Activated naive CD4-positive, alpha-beta T cell treated with anti-CD3 and anti-CD28 coated beads for 36 hours (primary cell): Measurements from ENCODE around the gene PKMYT1. TPM values are rescaled to one million over a fixed set of nuclear protein-coding genes. Genes with fewer than 3 reads are reported as not detected.

Source experiments
- CTCF ChIA-PET: fragments of 350-600 bp; sonication (Branson Sonifier 250); formaldehyde crosslinking; loops from one replicate; lab custom pipeline; 2021; ENCODE audit warnings: antibody characterized with exemption; lab: Charles Lee
- DNase-seq: peaks from one replicate; pipeline ENCODE4 v3.0.0-alpha.2; 2020
- H3K27ac Mint-ChIP-seq: one replicate; pipeline ENCODE4 v1.8.0; 2021; ENCODE audit warnings: mild to moderate bottlenecking, mixed read lengths
- H3K27me3 Mint-ChIP-seq: one replicate; pipeline ENCODE4 v1.8.0; 2021; ENCODE audit warnings: low read depth, mixed read lengths
- H3K36me3 Mint-ChIP-seq: one replicate; pipeline ENCODE4 v1.8.0; 2021; ENCODE audit warnings: low read depth, mixed read lengths
- H3K4me1 Mint-ChIP-seq: one replicate; pipeline ENCODE4 v1.8.0; 2021; ENCODE audit warnings: low read depth, mixed read lengths
- H3K4me3 Mint-ChIP-seq: one replicate; pipeline ENCODE4 v1.8.0; 2021; ENCODE audit warnings: mild to moderate bottlenecking, moderate library complexity, mixed read lengths
- H3K9me3 Mint-ChIP-seq: one replicate; pipeline ENCODE4 v1.8.0; 2021; ENCODE audit warnings: mixed read lengths
- intact Hi-C: fragments of 100-400 bp; cut with micrococcal nuclease; formaldehyde crosslinking; loops from one replicate; pipeline ENCODE4 v1.15.1; 2023
- total RNA-seq, 2 experiments: library from RNA; stranded (reverse); gene quantifications; one replicate each; pipeline ENCODE4 v1.2.3, GENCODE V29; 2021

PKMYT1 gene
- total RNA-seq, 2 experiments from 2014 or later, result 128 to 136 TPM

- Mint-ChIP-seq H3K4me1 (peaks cover 29% of the 10 kb centered on the region), H3K9me3 (no peaks in the 10 kb centered on the region), H3K36me3 (peaks cover 18% of the 10 kb centered on the region), H3K4me3 (peak within 1 kb of the TSS; percentile 74), H3K27me3 (peaks cover 31% of the 10 kb centered on the region), H3K27ac (no peak within 1 kb of the TSS)
- CTCF ChIA-PET, result interaction anchor here (0.6 to 1.3 kb wide), 5 partner anchors 10 to 90 kb away, joined by 3 to 5 read pairs (median 4); no protein-coding TSS in a partner anchor
- intact Hi-C loops, result no loop called here
- DNase-seq, result peak; percentile 80
Observed at GRCh38 chr16:2968738-2969544, 11.3 kb downstream of the PKMYT1 start, which contains the start of gene PAQR4. Gene PAQR4, plus strand, starts transcription at chr16:2969348. Its CDS starts 327 bp downstream, at chr16:2969675.

GRCh38 chr16:2968368-2968737 lies 11.9 kb downstream of the PKMYT1 start:
- Mint-ChIP-seq H3K27me3 (peaks cover 34% of the 10 kb centered on the region), H3K9me3 (no peaks in the 10 kb centered on the region), H3K27ac (no peak overlapping the region), H3K36me3 (peaks cover 18% of the 10 kb centered on the region), H3K4me1 (peaks cover 33% of the 10 kb centered on the region), H3K4me3 (peak overlapping the region; percentile 65)
- intact Hi-C loops, result no loop called here
- CTCF ChIA-PET, result no interaction called here
- no peak for DNase-seq

GRCh38 chr16:2967721-2968161 lies 12.5 kb downstream of the PKMYT1 start:
- intact Hi-C loops, result no loop called here
- H3K4me1 Mint-ChIP-seq, result peaks cover 35% of the 10 kb centered on the region
- no peak for DNase-seq
- peaks cover 17% of the 10 kb centered on the region for H3K36me3 Mint-ChIP-seq
- peaks cover 37% of the 10 kb centered on the region for H3K27me3 Mint-ChIP-seq
- no peak overlapping the region for H3K4me3 Mint-ChIP-seq
- H3K9me3 Mint-ChIP-seq, result no peaks in the 10 kb centered on the region
- H3K27ac Mint-ChIP-seq, result no peak overlapping the region
- CTCF ChIA-PET, result no interaction called here

GRCh38 chr16:2967211-2967631 lies 13.0 kb downstream of the PKMYT1 start:
- H3K27ac Mint-ChIP-seq, result no peak overlapping the region
- peaks cover 12% of the 10 kb centered on the region for H3K36me3 Mint-ChIP-seq
- H3K9me3 Mint-ChIP-seq, result no peaks in the 10 kb centered on the region
- CTCF ChIA-PET, result no interaction called here
- DNase-seq, result no peak
- peaks cover 39% of the 10 kb centered on the region for H3K27me3 Mint-ChIP-seq
- H3K4me3 Mint-ChIP-seq, result no peak overlapping the region
- peaks cover 34% of the 10 kb centered on the region for H3K4me1 Mint-ChIP-seq
- intact Hi-C loops, result no loop called here

- DNase-seq, result no peak
- Mint-ChIP-seq H3K27ac (no peak overlapping the region), H3K4me1 (peaks cover 34% of the 10 kb centered on the region), H3K9me3 (no peaks in the 10 kb centered on the region), H3K36me3 (peaks cover 8% of the 10 kb centered on the region), H3K27me3 (peaks cover 43% of the 10 kb centered on the region), H3K4me3 (no peak overlapping the region)
- CTCF ChIA-PET, result no interaction called here
- intact Hi-C loops, result no loop called here
Observed at GRCh38 chr16:2966808-2967191, 13.4 kb downstream of the PKMYT1 start.

GRCh38 chr16:2966043-2966807 lies 14.0 kb downstream of the PKMYT1 start:
- intact Hi-C loops, result no loop called here
- DNase-seq, result no peak
- Mint-ChIP-seq H3K9me3 (no peaks in the 10 kb centered on the region), H3K4me3 (no peak overlapping the region), H3K27ac (no peak overlapping the region), H3K36me3 (peaks cover 6% of the 10 kb centered on the region), H3K4me1 (peaks cover 36% of the 10 kb centered on the region), H3K27me3 (peaks cover 44% of the 10 kb centered on the region)
- CTCF ChIA-PET, result interaction anchor here (1.2 kb wide), 1 partner anchor 39 kb away, joined by 3 read pairs; no protein-coding TSS in a partner anchor

GRCh38 chr16:2964475-2965336 lies 15.5 kb downstream of the PKMYT1 start:
- CTCF ChIA-PET, result interaction anchor here (0.8 to 1.2 kb wide), 3 partner anchors 18 to 38 kb away, joined by 3 read pairs; no protein-coding TSS in a partner anchor
- Mint-ChIP-seq H3K4me1 (peaks cover 30% of the 10 kb centered on the region), H3K27ac (no peak overlapping the region), H3K36me3 (no peaks in the 10 kb centered on the region), H3K4me3 (peak overlapping the region; percentile 32), H3K27me3 (peaks cover 40% of the 10 kb centered on the region), H3K9me3 (no peaks in the 10 kb centered on the region)
- intact Hi-C loops, result loop anchor here (2.0 kb wide), 1 partner anchor 16 kb away; the partner anchor contains the start of gene PKMYT1
- DNase-seq, result peak; percentile 57

GRCh38 chr16:2963723-2964474 lies 16.3 kb downstream of the PKMYT1 start, which contains the start of gene KREMEN2:
Gene KREMEN2, plus strand, starts transcription at chr16:2964275. Its CDS starts 246 bp downstream, at chr16:2964521.
- H3K4me1 Mint-ChIP-seq, result peaks cover 30% of the 10 kb centered on the region
- no peaks in the 10 kb centered on the region for H3K9me3 Mint-ChIP-seq
- CTCF ChIA-PET, result interaction anchor here (0.6 to 0.9 kb wide), 3 partner anchors 15 to 29 kb away, joined by 3 read pairs; no protein-coding TSS in a partner anchor
- peak within 1 kb of the TSS; percentile 67 for H3K4me3 Mint-ChIP-seq
- H3K27ac Mint-ChIP-seq, result no peak within 1 kb of the TSS
- no peak for DNase-seq
- peaks cover 40% of the 10 kb centered on the region for H3K27me3 Mint-ChIP-seq
- intact Hi-C loops, result loop anchor here (2.0 kb wide), 1 partner anchor 17 kb away; the partner anchor contains the start of gene PKMYT1
- no peaks in the 10 kb centered on the region for H3K36me3 Mint-ChIP-seq

GRCh38 chr16:2963074-2963722 lies 17.0 kb downstream of the PKMYT1 start:
- Mint-ChIP-seq H3K4me3 (peak overlapping the region; percentile 57), H3K36me3 (no peaks in the 10 kb centered on the region), H3K9me3 (no peaks in the 10 kb centered on the region), H3K4me1 (peaks cover 23% of the 10 kb centered on the region), H3K27me3 (peaks cover 35% of the 10 kb centered on the region), H3K27ac (no peak overlapping the region)
- intact Hi-C loops, result no loop called here
- CTCF ChIA-PET, result interaction anchor here (1.1 to 1.7 kb wide), 3 partner anchors 17 to 36 kb away, joined by 4 to 12 read pairs (median 6); partner anchors contain the start of gene PKMYT1
- no peak for DNase-seq

- intact Hi-C loops, result no loop called here
- CTCF ChIA-PET, result interaction anchor here (0.7 to 1.7 kb wide), 6 partner anchors 15 to 1100 kb away, joined by 3 to 12 read pairs (median 4); partner anchors contain the start of gene PKMYT1
- no peak for DNase-seq
- H3K27me3 Mint-ChIP-seq, result peaks cover 30% of the 10 kb centered on the region
- H3K4me1 Mint-ChIP-seq, result peaks cover 19% of the 10 kb centered on the region
- no peaks in the 10 kb centered on the region for H3K36me3 Mint-ChIP-seq
- H3K9me3 Mint-ChIP-seq, result no peaks in the 10 kb centered on the region
- H3K27ac Mint-ChIP-seq, result no peak overlapping the region
- H3K4me3 Mint-ChIP-seq, result no peak overlapping the region
Observed at GRCh38 chr16:2962334-2963073, 17.7 kb downstream of the PKMYT1 start.
